Lower leg skin (tissue), 3 donors: ENCODE results near the gene ADIRF.

Source experiments
- CTCF ChIP-seq, 3 donors: fragments of 450-650 bp; IDR thresholded peaks; one replicate each; pipeline ENCODE4 v1.5.1; 2016; ENCODE audit warnings: antibody characterized with exemption in 3 of 3, mild to moderate bottlenecking in 3 of 3, moderate library complexity in 2 of 3
- POLR2A ChIP-seq, 2 donors: fragments of 450-650 bp; IDR thresholded peaks; one replicate each; pipeline ENCODE4 v1.6.1; 2016 to 2017; ENCODE audit warnings: antibody characterized with exemption in 2 of 2, mild to moderate bottlenecking in 1 of 2, moderate library complexity in 1 of 2

- TF ChIP-seq POLR2A (IDR thresholded peaks at IDR 0.05) (no peak), CTCF (IDR thresholded peaks at IDR 0.05) (no peak)
Measured at GRCh38 chr10:86981716-86982115, 13.4 kb downstream of the ADIRF start.
